ENCODE measurements around the gene ZNF516. TPM values are rescaled to one million over a fixed set of nuclear protein-coding genes. Genes with fewer than 3 reads are reported as not detected.

The ZNF516 gene
- total RNA-seq, 6 experiments from 2014 or later: 34.6 to 52.2 (median 42.2) TPM

GRCh38 chr18:76335859-76336640, 159.0 kb downstream of the ZNF516 start:
- Mint-ChIP-seq H3K4me3 (no peak overlapping the region), H3K27me3 (ENCODE audit: insufficient read depth) (peaks cover 12% of the 10 kb centered on the region), H3K36me3 (ENCODE audit: low read depth) (no peaks in the 10 kb centered on the region)

GRCh38 chr18:76328140-76328539, 166.9 kb downstream of the ZNF516 start:
- no peak for DNase-seq
- Mint-ChIP-seq H3K9me3 (peaks cover 10% of the 10 kb centered on the region; the same call in 1 of the 2 replicates), H3K4me1 (ENCODE audit: low read depth) (no peaks in the 10 kb centered on the region), H3K27me3 (ENCODE audit: insufficient read depth) (peaks cover 14% of the 10 kb centered on the region; the same call in 1 of the 2 replicates), H3K4me3 (no peak overlapping the region), H3K36me3 (ENCODE audit: low read depth) (no peaks in the 10 kb centered on the region), H3K27ac (no peak overlapping the region)
- TF ChIP-seq CTCF (IDR thresholded peaks at IDR 0.05): no peak

More at GRCh38 chr18:76335859-76336640, 159.0 kb downstream of the ZNF516 start:
- no peak for DNase-seq
- TF ChIP-seq CTCF (IDR thresholded peaks at IDR 0.05): no peak
- no peaks in the 10 kb centered on the region for H3K4me1 Mint-ChIP-seq (ENCODE audit: low read depth)
- no peaks in the 10 kb centered on the region for H3K9me3 Mint-ChIP-seq
- no peak overlapping the region for H3K27ac Mint-ChIP-seq

GRCh38 chr18:76323891-76324290, 171.2 kb downstream of the ZNF516 start:
- no peak overlapping the region for H3K27ac Mint-ChIP-seq
- peaks cover 14% of the 10 kb centered on the region; the same call in 1 of the 2 replicates for H3K27me3 Mint-ChIP-seq (ENCODE audit: insufficient read depth)
- H3K36me3 Mint-ChIP-seq (ENCODE audit: low read depth): no peaks in the 10 kb centered on the region
- no peak for TF ChIP-seq CTCF (IDR thresholded peaks at IDR 0.05)
- H3K4me3 Mint-ChIP-seq: no peak overlapping the region
- no peaks in the 10 kb centered on the region for H3K4me1 Mint-ChIP-seq (ENCODE audit: low read depth)
- no peak for DNase-seq
- H3K9me3 Mint-ChIP-seq: no peaks in the 10 kb centered on the region

GRCh38 chr18:76322686-76323085, 172.4 kb downstream of the ZNF516 start:
- Mint-ChIP-seq H3K4me1 (ENCODE audit: low read depth) (no peaks in the 10 kb centered on the region), H3K4me3 (no peak overlapping the region), H3K36me3 (ENCODE audit: low read depth) (no peaks in the 10 kb centered on the region), H3K9me3 (no peaks in the 10 kb centered on the region), H3K27me3 (ENCODE audit: insufficient read depth) (peaks cover 7% of the 10 kb centered on the region; the same call in 1 of the 2 replicates), H3K27ac (no peak overlapping the region)
- TF ChIP-seq CTCF (IDR thresholded peaks at IDR 0.05): no peak
- DNase-seq: no peak

GRCh38 chr18:76319366-76319765, 175.7 kb downstream of the ZNF516 start:
- no peak overlapping the region for H3K4me3 Mint-ChIP-seq
- H3K27me3 Mint-ChIP-seq (ENCODE audit: insufficient read depth): no peaks in the 10 kb centered on the region
- H3K4me1 Mint-ChIP-seq (ENCODE audit: low read depth): no peaks in the 10 kb centered on the region
- no peak for TF ChIP-seq CTCF (IDR thresholded peaks at IDR 0.05)
- no peaks in the 10 kb centered on the region for H3K9me3 Mint-ChIP-seq
- H3K36me3 Mint-ChIP-seq (ENCODE audit: low read depth): no peaks in the 10 kb centered on the region
- H3K27ac Mint-ChIP-seq: no peak overlapping the region
- no peak for DNase-seq

Data from HFFc6 (cell line).